IMR-90 (cell line): ENCODE results near the gene ITGA1. TPM values are rescaled to one million over a fixed set of nuclear protein-coding genes. Genes with fewer than 3 reads are reported as not detected.

Experiments
- ATAC-seq: fragments of 200-7000 bp; cut with Tn5 transposase; 2 replicates; pipeline ENCODE4 v1.9.1; 2020; ENCODE audit warnings: low read depth, mild to moderate bottlenecking, moderate library complexity
- BruUV-seq: library from RNA; stranded (reverse); fragments of 400-500 nt; replicated peaks from 2 replicates; lab custom pipeline; 2021; lab: Mats Ljungman, UMichigan
- CTCF ChIA-PET: fragments of 300-600 bp; formaldehyde crosslinking; extraction: SDS; loops from one replicate; lab custom pipeline; 2021; ENCODE audit warnings: antibody characterized with exemption; lab: Yijun Ruan, JAX
- POLR2A ChIA-PET: fragments of 300-600 bp; sonication (Branson Sonifier 250); formaldehyde crosslinking; loops from one replicate; lab custom pipeline; 2022; ENCODE audit warnings: antibody characterized with exemption; ENCODE audit not compliant: unreplicated experiment; lab: Charles Lee
- DNase-seq: peaks from one replicate; pipeline ENCODE4 v3.0.0; 2013
- H2AFZ ChIP-seq: replicated peaks from 2 replicates; pipeline ENCODE3; 2013; ENCODE audit warnings: low read length, mild to moderate bottlenecking; ENCODE audit not compliant: poor library complexity
- H2AK5ac ChIP-seq: 2 replicates; pipeline ENCODE4 v1.6.1; 2013; ENCODE audit warnings: low read depth, low read length, inconsistent platforms
- H2AK9ac ChIP-seq: replicated peaks from 2 replicates; pipeline ENCODE3; 2013; ENCODE audit warnings: mild to moderate bottlenecking, low read depth, low read length, moderate library complexity; ENCODE audit not compliant: poor library complexity
- H2BK120ac ChIP-seq: 2 replicates; pipeline ENCODE4 v1.6.1; 2013; ENCODE audit warnings: low read depth, low read length, inconsistent platforms
- H2BK15ac ChIP-seq: 3 replicates; pipeline ENCODE4 v1.6.1; 2013; ENCODE audit warnings: low read depth, low read length, inconsistent platforms
- H2BK20ac ChIP-seq: 2 replicates; pipeline ENCODE4 v1.6.1; 2013; ENCODE audit warnings: low read depth, mild to moderate bottlenecking, inconsistent platforms, low read length, moderate library complexity
- H2BK5ac ChIP-seq: 2 replicates; pipeline ENCODE4 v1.6.1; 2013; ENCODE audit warnings: mild to moderate bottlenecking, low read depth, low read length, inconsistent platforms; ENCODE audit not compliant: poor library complexity, severe bottlenecking
- H3K14ac ChIP-seq: replicated peaks from 2 replicates; pipeline ENCODE4 v1.6.1; 2013; ENCODE audit warnings: low read depth, low read length, inconsistent platforms
- H3K18ac ChIP-seq: 2 replicates; pipeline ENCODE4 v1.6.1; 2013; ENCODE audit warnings: low read depth, low read length, control low read depth
- H3K23ac ChIP-seq: 2 replicates; pipeline ENCODE4 v1.6.1; 2013; ENCODE audit warnings: low read depth, low read length, inconsistent platforms
- H3K27ac ChIP-seq: 2 replicates; pipeline ENCODE4 v1.5.1; 2013; ENCODE audit warnings: mild to moderate bottlenecking, control low read depth, low read length; ENCODE audit not compliant: insufficient read depth
- H3K27me3 ChIP-seq: 2 replicates; pipeline ENCODE4 v1.6.1; 2013; ENCODE audit warnings: low read length; ENCODE audit not compliant: control insufficient read depth, insufficient read depth
- H3K36me3 ChIP-seq: 2 replicates; pipeline ENCODE4 v1.6.1; 2013; ENCODE audit warnings: low read length, mixed read lengths; ENCODE audit not compliant: control insufficient read depth, insufficient read depth
- H3K4ac ChIP-seq: 2 replicates; pipeline ENCODE4 v1.6.1; 2013; ENCODE audit warnings: low read depth, low read length, inconsistent platforms
- H3K4me1 ChIP-seq: 2 replicates; pipeline ENCODE4 v1.6.1; 2013; ENCODE audit warnings: low read length, mixed read lengths; ENCODE audit not compliant: control insufficient read depth, insufficient read depth
- H3K4me2 ChIP-seq: 2 replicates; pipeline ENCODE4 v1.6.1; 2013; ENCODE audit warnings: low read depth, mild to moderate bottlenecking, control low read depth, low read length, moderate library complexity
- H3K4me3 ChIP-seq: 2 replicates; pipeline ENCODE4 v1.5.1; 2013; ENCODE audit warnings: low read depth, mild to moderate bottlenecking, control low read depth, low read length, moderate library complexity; ENCODE audit not compliant: insufficient read depth
- H3K56ac ChIP-seq: 2 replicates; pipeline ENCODE4 v1.6.1; 2013; ENCODE audit warnings: low read length, inconsistent platforms; ENCODE audit not compliant: insufficient read depth; ENCODE audit errors: extremely low read depth
- H3K79me1 ChIP-seq, 2 experiments: 2 replicates each; pipeline ENCODE4 v1.6.1; 2013; ENCODE audit warnings: low read length in 2 of 2, inconsistent platforms in 1 of 2, low read depth in 1 of 2
- H3K9ac ChIP-seq: 2 replicates; pipeline ENCODE4 v1.6.1; 2013; ENCODE audit warnings: low read depth, low read length, control low read depth
- H3K9me1 ChIP-seq: 2 replicates; pipeline ENCODE4 v1.6.1; 2013; ENCODE audit warnings: low read length, inconsistent platforms; ENCODE audit not compliant: insufficient read depth
- H3K9me3 ChIP-seq: 2 replicates; pipeline ENCODE4 v1.6.1; 2013; ENCODE audit warnings: low read length; ENCODE audit not compliant: control insufficient read depth, insufficient read depth
- H4K20me1 ChIP-seq: 2 replicates; pipeline ENCODE4 v1.6.1; 2013; ENCODE audit warnings: low read length, inconsistent platforms; ENCODE audit not compliant: insufficient read depth
- H4K5ac ChIP-seq: 2 replicates; pipeline ENCODE4 v1.6.1; 2013; ENCODE audit warnings: mild to moderate bottlenecking, low read depth, low read length, control low read depth
- H4K8ac ChIP-seq, 2 experiments: 2 replicates each; pipeline ENCODE4 v1.6.1; 2013; ENCODE audit warnings: low read depth in 2 of 2, low read length in 2 of 2, control low read depth in 1 of 2, inconsistent platforms in 1 of 2
- H4K91ac ChIP-seq: 2 replicates; pipeline ENCODE4 v1.6.1; 2013; ENCODE audit warnings: low read depth, low read length, inconsistent platforms; ENCODE audit not compliant: insufficient read depth
- BHLHE40 ChIP-seq: fragments of 150-350 bp; IDR thresholded peaks from 2 replicates; pipeline ENCODE4 v1.6.1; 2016; ENCODE audit warnings: mild to moderate bottlenecking, low read depth, low read length
- CEBPB ChIP-seq: IDR thresholded peaks from 2 replicates; pipeline ENCODE4 v1.6.1; 2012; ENCODE audit warnings: low read depth, low read length, improper control_type of control experiment
- CHD1 ChIP-seq: IDR thresholded peaks from 2 replicates; pipeline ENCODE4 v1.6.1; 2012; ENCODE audit warnings: low read depth, low read length, improper control_type of control experiment
- CTCF ChIP-seq: conservative IDR thresholded peaks from 2 replicates; pipeline ENCODE4 v1.5.1; 2012; ENCODE audit warnings: mild to moderate bottlenecking, low read depth, low read length, improper control_type of control experiment
- ELK1 ChIP-seq: fragments of 150-350 bp; IDR thresholded peaks from 2 replicates; pipeline ENCODE4 v1.6.1; 2016; ENCODE audit warnings: low read depth, mild to moderate bottlenecking, low read length, moderate library complexity, borderline replicate concordance
- FOS ChIP-seq: fragments of 150-350 bp; IDR thresholded peaks from 2 replicates; pipeline ENCODE4 v1.6.1; 2016; ENCODE audit warnings: low read depth, low read length
- MAFK ChIP-seq: IDR thresholded peaks from 2 replicates; pipeline ENCODE4 v1.6.1; 2012; ENCODE audit warnings: low read depth, low read length, improper control_type of control experiment
- MAZ ChIP-seq: IDR thresholded peaks from 2 replicates; pipeline ENCODE4 v1.6.1; 2012; ENCODE audit warnings: low read depth, mild to moderate bottlenecking, low read length, improper control_type of control experiment, moderate library complexity, borderline replicate concordance
- MXI1 ChIP-seq: IDR thresholded peaks from 2 replicates; pipeline ENCODE4 v1.6.1; 2012; ENCODE audit warnings: low read depth, mild to moderate bottlenecking, low read length, moderate library complexity, borderline replicate concordance
- NFE2L2 ChIP-seq: fragments of 150-350 bp; IDR thresholded peaks from 2 replicates; pipeline ENCODE4 v1.6.1; 2016; ENCODE audit warnings: low read depth, mild to moderate bottlenecking, low read length
- POLR2A ChIP-seq: IDR thresholded peaks from 2 replicates; pipeline ENCODE4 v1.6.1; 2012; ENCODE audit warnings: mild to moderate bottlenecking, low read depth, low read length
- RAD21 ChIP-seq: IDR thresholded peaks from 2 replicates; pipeline ENCODE4 v1.6.1; 2012; ENCODE audit warnings: low read length, improper control_type of control experiment
- RCOR1 ChIP-seq: IDR thresholded peaks from 2 replicates; pipeline ENCODE4 v1.6.1; 2012; ENCODE audit warnings: mild to moderate bottlenecking, low read length, improper control_type of control experiment; ENCODE audit not compliant: insufficient replicate concordance
- RFX5 ChIP-seq: IDR thresholded peaks from 2 replicates; pipeline ENCODE4 v1.8.0; 2012; ENCODE audit warnings: low read depth, mild to moderate bottlenecking, low read length, moderate library complexity
- SMC3 ChIP-seq: fragments of 150-350 bp; IDR thresholded peaks from 2 replicates; pipeline ENCODE4 v1.6.1; 2016; ENCODE audit warnings: low read depth, mild to moderate bottlenecking, antibody characterized with exemption, low read length, moderate library complexity
- USF2 ChIP-seq: fragments of 150-350 bp; IDR thresholded peaks from 2 replicates; pipeline ENCODE4 v1.6.1; 2017; ENCODE audit warnings: mild to moderate bottlenecking, antibody characterized with exemption, low read length, low read depth
- dilution Hi-C: fragments of 300-500 bp; cut with HindIII; formaldehyde crosslinking; loops from one replicate; pipeline ENCODE4 v1.14.3; 2018; ENCODE audit warnings: low sequenced_read_pairs; ENCODE audit not compliant: unreplicated experiment
- in situ Hi-C: fragments of 300-500 bp; cut with MboI; formaldehyde crosslinking; loops from 3 replicates; pipeline ENCODE4 v1.14.3; 2019; ENCODE audit warnings: low sequenced_read_pairs, inconsistent platforms, mixed read lengths
- intact Hi-C: fragments of 100-400 bp; cut with micrococcal nuclease; formaldehyde crosslinking; loops from 2 replicates; pipeline ENCODE4 v1.10.0; 2022
- polyA plus RNA-seq, 3 experiments: library from polyadenylated mRNA; depleted of rRNA; stranded (reverse); fragments of >200 nt; gene quantifications; 2 replicates each; pipeline ENCODE4 v1.2.3, GENCODE V29; 2012; ENCODE audit warnings: low replicate concordance in 1 of 3
- total RNA-seq: library from RNA; depleted of rRNA; stranded (reverse); fragments of >200 nt; gene quantifications from 2 replicates; pipeline ENCODE4 v1.2.3, GENCODE V29; 2012

The ITGA1 gene
- total and polyA plus RNA-seq, 2 of the 4 experiments (the other 2 are of a cell fraction): 22.3 to 95.2 TPM

GRCh38 chr5:52772668-52773067, 15.0 kb upstream of the ITGA1 start:
- Histone ChIP-seq H2BK20ac (no peak overlapping the region), H4K5ac (no peak overlapping the region), H2AK5ac (no peak overlapping the region), H3K4ac (no peak overlapping the region), H2AFZ (no peak overlapping the region), H3K23ac (no peak overlapping the region), H3K79me1 (no peaks in the 10 kb centered on the region), H4K91ac (no peak overlapping the region), H3K9me3 (no peaks in the 10 kb centered on the region), H3K4me2 (no peak overlapping the region), H3K9ac (no peak overlapping the region), H4K20me1 (no peaks in the 10 kb centered on the region), H2BK120ac (no peak overlapping the region), H3K9me1 (no peaks in the 10 kb centered on the region), H3K14ac (no peak overlapping the region), H2BK5ac (no peak overlapping the region), H3K56ac (no peak overlapping the region), H3K27ac (no peak overlapping the region), H2AK9ac (no peak overlapping the region), H3K18ac (no peak overlapping the region), H2BK15ac (no peak overlapping the region), H3K4me3 (no peak overlapping the region), H4K8ac (no peak overlapping the region), H3K36me3 (no peaks in the 10 kb centered on the region), H3K27me3 (no peaks in the 10 kb centered on the region), H3K4me1 (no peaks in the 10 kb centered on the region)
- ChIA-PET POLR2A (no interaction called here), CTCF (no interaction called here)
- in situ Hi-C loops (no loop called here), dilution Hi-C loops (no loop called here), intact Hi-C loops (no loop called here)
- ATAC-seq (no peak), DNase-seq (no peak)
- no TSS peak for BruUV-seq
- TF ChIP-seq MAFK: no peak
- no peak for TF ChIP-seq MXI1
- no peak for TF ChIP-seq MAZ
- no peak for TF ChIP-seq FOS
- no peak for TF ChIP-seq RAD21
- no peak for TF ChIP-seq CTCF
- TF ChIP-seq POLR2A: no peak
- no peak for TF ChIP-seq ELK1
- TF ChIP-seq SMC3: no peak
- TF ChIP-seq BHLHE40: no peak
- no peak for TF ChIP-seq USF2
- no peak for TF ChIP-seq RCOR1
- no peak for TF ChIP-seq CHD1
- TF ChIP-seq RFX5: no peak
- TF ChIP-seq CEBPB: no peak
- no peak for TF ChIP-seq NFE2L2
